NT2/D1 (cell line): ENCODE data around the gene GPR158.

Experiments
- YY1 ChIP-seq: IDR thresholded peaks from 2 replicates; pipeline ENCODE4 v1.6.1; 2011; ENCODE audit not compliant: insufficient read length, insufficient read depth
- ZNF274 ChIP-seq: IDR thresholded peaks from 2 replicates; pipeline ENCODE4 v1.6.1; 2011; ENCODE audit warnings: mild to moderate bottlenecking, low read depth, low read length

GRCh38 chr10:25180801-25181200 lies 6.0 kb downstream of the GPR158 start:
- TF ChIP-seq ZNF274 = no peak
- TF ChIP-seq YY1 = no peak
